HepG2 (cell line): ENCODE measurements around the gene TTC28. TPM values are rescaled to one million over a fixed set of nuclear protein-coding genes. Genes with fewer than 3 reads are reported as not detected.

Experiments
- ATAC-seq: fragments of 200-7000 bp; cut with Tn5 transposase; 3 replicates; pipeline ENCODE4 v1.9.1; 2020; ENCODE audit warnings: mild to moderate bottlenecking, moderate library complexity
- BruUV-seq: library from RNA; stranded (reverse); fragments of 400-500 nt; replicated peaks from 2 replicates; lab custom pipeline; 2021; lab: Mats Ljungman, UMichigan
- CTCF ChIA-PET: fragments of 300-600 bp; formaldehyde crosslinking; extraction: SDS; loops from one replicate; lab custom pipeline; 2021; ENCODE audit warnings: low total read pairs, inconsistent platforms, low intra/inter-chr PET ratio; lab: Yijun Ruan, JAX
- POLR2A ChIA-PET: fragments of 350-600 bp; sonication (Branson Sonifier 250); formaldehyde crosslinking; loops from one replicate; lab custom pipeline; 2020; ENCODE audit warnings: antibody characterized with exemption, inconsistent platforms; lab: Yijun Ruan, JAX
- DNase-seq: peaks from one replicate; pipeline ENCODE4 v3.0.0-alpha.2; 2015; ENCODE audit warnings: low spot score
- FAIRE-seq: peaks from 3 replicates; lab custom pipeline; 2011; peaks lifted over from hg19 to GRCh38; lab: Jason Lieb, UNC
- H2AFZ ChIP-seq: one replicate; pipeline ENCODE4 v1.6.1; 2011; ENCODE audit warnings: low read length, inconsistent platforms
- H3K27ac ChIP-seq: fragments of 300-600 bp; 3 replicates; pipeline ENCODE4 v1.8.0; 2011; ENCODE audit warnings: mixed run types, mild to moderate bottlenecking, mixed read lengths, low read length, inconsistent platforms; ENCODE audit not compliant: insufficient read depth; ENCODE audit errors: extremely low read length
- H3K27me3 ChIP-seq, 2 experiments: fragments of 200-600 bp in 1 of 2; 2 replicates in 1 of 2; 3 replicates in 1 of 2; pipeline versions ENCODE4 v1.6.0 to v1.8.0; 2011; ENCODE audit warnings: low read length in 2 of 2, mild to moderate bottlenecking in 2 of 2, moderate library complexity in 2 of 2, inconsistent platforms in 1 of 2; ENCODE audit not compliant: insufficient read depth in 2 of 2, control insufficient read depth in 1 of 2
- H3K36me3 ChIP-seq, 2 experiments: fragments of 200-600 bp in 1 of 2; replicated peaks in 1 of 2; 2 replicates in 1 of 2; 3 replicates in 1 of 2; pipeline versions ENCODE4 v1.5.1 to v1.8.0; 2011; ENCODE audit warnings: low read length in 2 of 2, inconsistent platforms in 1 of 2; ENCODE audit not compliant: insufficient read depth in 2 of 2, control insufficient read depth in 1 of 2
- H3K4me1 ChIP-seq: 2 replicates; pipeline ENCODE4 v1.5.1; 2012; ENCODE audit warnings: low read length, inconsistent platforms; ENCODE audit not compliant: insufficient read depth
- H3K4me2 ChIP-seq: 2 replicates; pipeline ENCODE4 v1.6.0; 2011; ENCODE audit warnings: low read depth, low read length, inconsistent platforms
- H3K4me3 ChIP-seq, 3 experiments: fragments of 200-600 bp in 1 of 3; sonication (generic), shearing (Covaris generic) in 1 of 3; replicated peaks in 1 of 3; 2 replicates each; pipeline ENCODE4 v1.5.1; 2011 to 2016; ENCODE audit warnings: low read length in 3 of 3, inconsistent platforms in 2 of 3, low read depth in 2 of 3, mild to moderate bottlenecking in 2 of 3, control low read depth in 1 of 3, mixed read lengths in 1 of 3; ENCODE audit not compliant: insufficient read depth in 1 of 3
- H3K79me2 ChIP-seq: one replicate; pipeline ENCODE4 v1.6.1; 2011; ENCODE audit warnings: low read length, inconsistent platforms; ENCODE audit not compliant: insufficient read depth
- H3K9ac ChIP-seq: 2 replicates; pipeline ENCODE4 v1.6.0; 2011; ENCODE audit warnings: mild to moderate bottlenecking, low read depth, low read length, inconsistent platforms; ENCODE audit not compliant: insufficient read depth
- H3K9me3 ChIP-seq: 2 replicates; pipeline ENCODE4 v1.5.1; 2012; ENCODE audit warnings: mild to moderate bottlenecking, low read length
- H4K20me1 ChIP-seq: 2 replicates; pipeline ENCODE4 v1.6.0; 2011; ENCODE audit warnings: inconsistent platforms, mild to moderate bottlenecking, low read length, moderate library complexity; ENCODE audit not compliant: insufficient read depth
- ELF3 ChIP-seq: IDR thresholded peaks from 2 replicates; pipeline ENCODE4 v1.6.1; 2016; ENCODE audit warnings: missing genetic modification reagents, missing compliant biosample characterization
- EP300 ChIP-seq, 3 experiments: sonication (generic) in 1 of 3; formaldehyde crosslinking in 1 of 3; IDR thresholded peaks; 2 replicates each; pipeline versions ENCODE4 v1.5.1 to v1.6.1; 2011 to 2020; ENCODE audit warnings: low read depth in 2 of 3, low read length in 2 of 3, borderline replicate concordance in 1 of 3, improper control_type of control experiment in 1 of 3, mild to moderate bottlenecking in 1 of 3, missing genetic modification reagents in 1 of 3, moderate library complexity in 1 of 3
- ERF ChIP-seq: IDR thresholded peaks from 2 replicates; pipeline ENCODE4 v1.6.1; 2018; ENCODE audit warnings: missing biosample characterization, missing genetic modification reagents
- MEIS2 ChIP-seq: sonication (generic); formaldehyde crosslinking; IDR thresholded peaks from 2 replicates; pipeline ENCODE4 v1.9.0; 2021; ENCODE audit warnings: mild to moderate bottlenecking, missing genetic modification reagents
- PHF20 ChIP-seq: sonication (generic); formaldehyde crosslinking; IDR thresholded peaks from 2 replicates; pipeline ENCODE4 v1.5.0; 2020; ENCODE audit warnings: mild to moderate bottlenecking, missing genetic modification reagents
- RELA ChIP-seq: sonication (generic); formaldehyde crosslinking; IDR thresholded peaks from 2 replicates; pipeline ENCODE4 v1.4.0; 2020; ENCODE audit warnings: missing genetic modification reagents
- SOX13 ChIP-seq, 3 experiments: fragments of 450-650 bp in 1 of 3; sonication (generic) in 1 of 3; formaldehyde crosslinking in 1 of 3; IDR thresholded peaks in 2 of 3; conservative IDR thresholded peaks in 1 of 3; 2 replicates each; pipeline versions ENCODE4 v1.5.0 to v1.6.1; 2016 to 2020; ENCODE audit warnings: antibody characterized with exemption in 1 of 3, mild to moderate bottlenecking in 1 of 3, missing compliant biosample characterization in 1 of 3, missing genetic modification reagents in 1 of 3, moderate library complexity in 1 of 3
- ZFP36L1 ChIP-seq: sonication (generic); formaldehyde crosslinking; IDR thresholded peaks from 2 replicates; pipeline ENCODE4 v1.8.0; 2022; ENCODE audit warnings: mild to moderate bottlenecking, missing genetic modification reagents, moderate library complexity
- ZNF160 ChIP-seq: sonication (generic); formaldehyde crosslinking; IDR thresholded peaks from 2 replicates; pipeline ENCODE4 v1.8.0; 2022; ENCODE audit warnings: mild to moderate bottlenecking, inconsistent platforms, missing genetic modification reagents
- ZNF230 ChIP-seq: sonication (generic); formaldehyde crosslinking; IDR thresholded peaks from 2 replicates; pipeline ENCODE4 v1.4.0; 2020; ENCODE audit warnings: mild to moderate bottlenecking, missing genetic modification reagents
- ZNF331 ChIP-seq: sonication (generic); formaldehyde crosslinking; IDR thresholded peaks from 2 replicates; pipeline ENCODE4 v1.4.0; 2020; ENCODE audit warnings: missing genetic modification reagents
- ZNF713 ChIP-seq: sonication (generic); formaldehyde crosslinking; IDR thresholded peaks from 2 replicates; pipeline ENCODE4 v1.4.0; 2020; ENCODE audit warnings: mild to moderate bottlenecking, missing genetic modification reagents
- ZSCAN20 ChIP-seq: sonication (generic); formaldehyde crosslinking; IDR thresholded peaks from 2 replicates; pipeline ENCODE4 v1.4.0; 2020; ENCODE audit warnings: missing genetic modification reagents, mild to moderate bottlenecking, borderline replicate concordance
- WGBS: methylation state at CpG from one replicate; pipeline ENCODE4 v1.1.6; 2017; ENCODE audit warnings: low lambda C conversion rate; 5-methylcytosine and 5-hydroxymethylcytosine counted together
- in situ Hi-C: cut with HindIII; loops from 2 replicates; pipeline ENCODE4 v1.10.0; 2017; ENCODE audit warnings: low pct_unique_long_range_greater_than_20kb; ENCODE audit not compliant: extremely low pct_ligation_motif_present
- intact Hi-C: fragments of 100-400 bp; cut with micrococcal nuclease; formaldehyde crosslinking; loops from one replicate; pipeline ENCODE4 v1.10.0; 2022; ENCODE audit not compliant: unreplicated experiment
- polyA plus RNA-seq, 8 experiments: library from polyadenylated mRNA; depleted of rRNA in 3 of 8; stranded (reverse) in 7 of 8; unstranded in 1 of 8; fragments of >200 nt; fragmentation: Illumina TruSeq in 4 of 8; extraction: Trizol in 4 of 8; gene quantifications; 2 replicates each; pipeline versions ENCODE4 v1.2.1 to v1.2.3, GENCODE V29; 2011 to 2016; ENCODE audit warnings: low read depth in 4 of 8, missing spikeins in 1 of 8, mixed read lengths in 1 of 8; ENCODE audit not compliant: insufficient read depth in 1 of 8
- total RNA-seq, 5 experiments: library from RNA; depleted of rRNA; stranded (reverse); fragments of >200 nt; fragmentation: Illumina TruSeq; extraction: Trizol; gene quantifications; 2 replicates each; pipeline ENCODE4 v1.2.3, GENCODE V29; 2016; ENCODE audit warnings: low read depth in 1 of 5
- TF ChIP-seq, protein P1 (sequence below): sonication (generic); formaldehyde crosslinking; IDR thresholded peaks from 2 replicates; pipeline ENCODE4 v1.8.1; 2022; ENCODE audit warnings: mild to moderate bottlenecking, missing genetic modification reagents
- TF ChIP-seq, protein P2 (sequence below): sonication (generic); formaldehyde crosslinking; IDR thresholded peaks from 2 replicates; pipeline ENCODE4 v1.9.0; 2021; ENCODE audit warnings: missing genetic modification reagents, mild to moderate bottlenecking, borderline replicate concordance
- TF ChIP-seq, protein P3 (sequence below): sonication (generic); formaldehyde crosslinking; IDR thresholded peaks from 2 replicates; pipeline ENCODE4 v1.4.0; 2020; ENCODE audit warnings: missing genetic modification reagents, borderline replicate concordance

Gene TTC28
- total and polyA plus RNA-seq, 2 of the 13 experiments (the other 11 are each of a cell fraction or from before 2014, with no cell fraction given): 4.2 to 13.1 TPM

DNA sequence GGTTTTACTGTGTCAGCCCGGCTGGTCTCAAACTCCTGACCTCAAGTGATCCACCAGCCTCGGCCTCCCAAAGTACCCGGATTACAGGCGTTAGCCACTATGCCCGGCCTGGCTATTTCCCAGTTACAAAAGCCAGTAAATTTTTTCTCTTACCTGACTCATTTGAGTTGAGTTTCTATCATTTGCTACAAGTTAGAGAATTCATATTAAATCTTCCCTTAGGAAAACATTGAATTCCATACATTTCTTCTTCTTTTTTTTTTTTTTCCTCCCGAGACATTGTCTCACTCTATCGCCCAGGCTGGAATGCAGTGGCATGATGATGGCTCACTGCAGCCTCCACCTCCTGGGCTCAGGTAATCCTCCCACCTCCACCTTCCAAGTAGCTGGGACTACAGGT, 36.0 kb upstream of the TTC28 start:
- WGBS: 95% methylated on average over 7 of the region's 7 CpGs
- in situ Hi-C loops (no loop called here), intact Hi-C loops (no loop called here)
- FAIRE-seq (no peak), ATAC-seq (no peak), DNase-seq (no peak)
- CTCF ChIA-PET: no interaction called here
- no peak overlapping the region for H3K9ac ChIP-seq
- no peak overlapping the region for H2AFZ ChIP-seq
- BruUV-seq: no TSS peak
- peaks cover 2 to 7% of the 10 kb centered on the region in 2 experiments; a peak in 4 of 5 replicates for H3K36me3 ChIP-seq
- no peak for TF ChIP-seq ZFP36L1
- TF ChIP-seq, protein P1, sequence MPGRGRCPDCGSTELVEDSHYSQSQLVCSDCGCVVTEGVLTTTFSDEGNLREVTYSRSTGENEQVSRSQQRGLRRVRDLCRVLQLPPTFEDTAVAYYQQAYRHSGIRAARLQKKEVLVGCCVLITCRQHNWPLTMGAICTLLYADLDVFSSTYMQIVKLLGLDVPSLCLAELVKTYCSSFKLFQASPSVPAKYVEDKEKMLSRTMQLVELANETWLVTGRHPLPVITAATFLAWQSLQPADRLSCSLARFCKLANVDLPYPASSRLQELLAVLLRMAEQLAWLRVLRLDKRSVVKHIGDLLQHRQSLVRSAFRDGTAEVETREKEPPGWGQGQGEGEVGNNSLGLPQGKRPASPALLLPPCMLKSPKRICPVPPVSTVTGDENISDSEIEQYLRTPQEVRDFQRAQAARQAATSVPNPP (CRISPR knock-in tag): no peak
- TF ChIP-seq ZNF230 (CRISPR knock-in tag): no peak
- TF ChIP-seq EP300 (IDR thresholded peaks at IDR 0.05; ENCODE audit: low read depth in 2 of 2, low read length in 2 of 2): no peak
- TF ChIP-seq EP300 (CRISPR knock-in tag; IDR thresholded peaks at IDR 0.05; ENCODE audit: borderline replicate concordance): no peak
- no peak for TF ChIP-seq ZNF713
- TF ChIP-seq RELA (CRISPR knock-in tag): no peak
- no peak for TF ChIP-seq ELF3
- no peak for TF ChIP-seq SOX13 (IDR thresholded peaks at IDR 0.05)
- no peak for TF ChIP-seq SOX13 (CRISPR knock-in tag; conservative IDR thresholded peaks at IDR 0.05 in 1 of 2, IDR thresholded peaks at IDR 0.05 in 1 of 2)
- TF ChIP-seq MEIS2 (CRISPR knock-in tag): no peak
- TF ChIP-seq ZNF160 (CRISPR knock-in tag): no peak
- no peak for TF ChIP-seq ERF (CRISPR knock-in tag)
- TF ChIP-seq PHF20 (CRISPR knock-in tag): no peak
- TF ChIP-seq, protein P2, sequence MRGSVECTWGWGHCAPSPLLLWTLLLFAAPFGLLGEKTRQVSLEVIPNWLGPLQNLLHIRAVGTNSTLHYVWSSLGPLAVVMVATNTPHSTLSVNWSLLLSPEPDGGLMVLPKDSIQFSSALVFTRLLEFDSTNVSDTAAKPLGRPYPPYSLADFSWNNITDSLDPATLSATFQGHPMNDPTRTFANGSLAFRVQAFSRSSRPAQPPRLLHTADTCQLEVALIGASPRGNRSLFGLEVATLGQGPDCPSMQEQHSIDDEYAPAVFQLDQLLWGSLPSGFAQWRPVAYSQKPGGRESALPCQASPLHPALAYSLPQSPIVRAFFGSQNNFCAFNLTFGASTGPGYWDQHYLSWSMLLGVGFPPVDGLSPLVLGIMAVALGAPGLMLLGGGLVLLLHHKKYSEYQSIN (CRISPR knock-in tag): no peak
- TF ChIP-seq ZNF331: no peak
- TF ChIP-seq, protein P3, sequence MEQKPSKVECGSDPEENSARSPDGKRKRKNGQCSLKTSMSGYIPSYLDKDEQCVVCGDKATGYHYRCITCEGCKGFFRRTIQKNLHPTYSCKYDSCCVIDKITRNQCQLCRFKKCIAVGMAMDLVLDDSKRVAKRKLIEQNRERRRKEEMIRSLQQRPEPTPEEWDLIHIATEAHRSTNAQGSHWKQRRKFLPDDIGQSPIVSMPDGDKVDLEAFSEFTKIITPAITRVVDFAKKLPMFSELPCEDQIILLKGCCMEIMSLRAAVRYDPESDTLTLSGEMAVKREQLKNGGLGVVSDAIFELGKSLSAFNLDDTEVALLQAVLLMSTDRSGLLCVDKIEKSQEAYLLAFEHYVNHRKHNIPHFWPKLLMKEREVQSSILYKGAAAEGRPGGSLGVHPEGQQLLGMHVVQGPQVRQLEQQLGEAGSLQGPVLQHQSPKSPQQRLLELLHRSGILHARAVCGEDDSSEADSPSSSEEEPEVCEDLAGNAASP: no peak
- TF ChIP-seq ZSCAN20: no peak
- TF ChIP-seq, all 625 proteins: peak for 0
- Histone ChIP-seq H3K27me3 (no peaks in the 10 kb centered on the region), H3K27ac (no peak overlapping the region), H3K79me2 (no peaks in the 10 kb centered on the region), H3K4me1 (peaks cover 25% of the 10 kb centered on the region), H3K4me2 (no peak overlapping the region), H4K20me1 (no peaks in the 10 kb centered on the region), H3K9me3 (no peaks in the 10 kb centered on the region), H3K4me3 (no peak overlapping the region)
- POLR2A ChIA-PET: no interaction called here
